Immature natural killer cell (primary cell): ENCODE results near the gene ITGB3. TPM values are rescaled to one million over a fixed set of nuclear protein-coding genes. Genes with fewer than 3 reads are reported as not detected.
A peak's percentile ranks its signal among the peaks of the same experiment; 100 is the strongest.
"Not testable (repeated sequence)": the region's sequence is repeated elsewhere in the genome, so short reads cannot be mapped to it uniquely, and the experiment has no call there.

Experiments used
- DNase-seq, 3 donors: peaks; one replicate each; pipeline ENCODE4 v3.0.0; 2022; ENCODE audit warnings: mixed read lengths in 1 of 3
- H3K27ac Mint-ChIP-seq, 6 donors: one replicate each; pipeline ENCODE4 v1.8.0; 2020; ENCODE audit warnings: mixed read lengths in 6 of 6, mild to moderate bottlenecking in 5 of 6, inconsistent platforms in 4 of 6, moderate library complexity in 3 of 6
- H3K27me3 Mint-ChIP-seq, 3 donors: one replicate each; pipeline ENCODE4 v1.8.0; 2020 to 2021; ENCODE audit warnings: low read depth in 3 of 3, mild to moderate bottlenecking in 3 of 3, mixed read lengths in 3 of 3, moderate library complexity in 3 of 3, inconsistent platforms in 1 of 3
- H3K36me3 Mint-ChIP-seq, 3 donors: one replicate each; pipeline ENCODE4 v1.8.0; 2020; ENCODE audit warnings: mixed read lengths in 3 of 3, inconsistent platforms in 2 of 3, mild to moderate bottlenecking in 2 of 3
- H3K4me1 Mint-ChIP-seq, 2 donors: one replicate each; pipeline ENCODE4 v1.8.0; 2020; ENCODE audit warnings: inconsistent platforms in 2 of 2, mild to moderate bottlenecking in 2 of 2, mixed read lengths in 2 of 2, moderate library complexity in 1 of 2
- H3K4me3 Mint-ChIP-seq, 5 donors: one replicate each; pipeline ENCODE4 v1.8.0; 2020; ENCODE audit warnings: mild to moderate bottlenecking in 5 of 5, mixed read lengths in 5 of 5, inconsistent platforms in 3 of 5, moderate library complexity in 3 of 5
- H3K9me3 Mint-ChIP-seq, 6 donors: one replicate each; pipeline ENCODE4 v1.8.0; 2020; ENCODE audit warnings: mild to moderate bottlenecking in 6 of 6, mixed read lengths in 6 of 6, inconsistent platforms in 4 of 6, moderate library complexity in 3 of 6
- polyA plus RNA-seq, 3 donors: library from polyadenylated mRNA; unstranded; fragments of 300-500 nt; fragmentation: Illumina TruSeq; gene quantifications; one replicate each; pipeline ENCODE4 v1.2.3, GENCODE V29; 2021

The ITGB3 gene
- polyA plus RNA-seq, 3 donors from 2014 or later, result 1.1 to 11.0 TPM; not detected in 1

DNA sequence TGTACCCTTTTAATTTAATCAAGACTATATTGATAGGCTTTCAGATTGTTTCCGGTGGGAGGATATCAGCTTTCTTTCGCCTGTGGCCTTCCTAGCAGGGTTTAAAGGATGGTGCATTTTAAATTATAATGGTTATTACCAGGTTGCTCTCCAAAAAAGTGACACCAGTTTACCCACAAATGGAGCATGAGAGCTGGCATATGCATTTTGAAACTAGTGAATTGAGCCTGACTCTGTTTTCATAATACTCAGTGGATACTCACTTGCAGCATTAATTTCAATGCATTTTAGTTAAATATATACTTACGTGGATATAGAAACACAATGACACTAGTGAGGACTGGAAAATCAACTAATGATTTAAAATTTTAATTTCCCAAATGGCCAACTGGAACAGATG lies 38.7 kb upstream of the ITGB3 start:
- H3K4me1 Mint-ChIP-seq, result peaks cover 33 to 40% of the 10 kb centered on the region in 2 donors
- H3K27ac Mint-ChIP-seq, result no peak overlapping the region
- no peak for DNase-seq
- H3K9me3 Mint-ChIP-seq, result no peaks in the 10 kb centered on the region
- H3K36me3 Mint-ChIP-seq, result no peaks in the 10 kb centered on the region
- H3K4me3 Mint-ChIP-seq, result no peak overlapping the region
- peaks cover 0 to 4% (median 3%) of the 10 kb centered on the region in 3 donors for H3K27me3 Mint-ChIP-seq

DNA sequence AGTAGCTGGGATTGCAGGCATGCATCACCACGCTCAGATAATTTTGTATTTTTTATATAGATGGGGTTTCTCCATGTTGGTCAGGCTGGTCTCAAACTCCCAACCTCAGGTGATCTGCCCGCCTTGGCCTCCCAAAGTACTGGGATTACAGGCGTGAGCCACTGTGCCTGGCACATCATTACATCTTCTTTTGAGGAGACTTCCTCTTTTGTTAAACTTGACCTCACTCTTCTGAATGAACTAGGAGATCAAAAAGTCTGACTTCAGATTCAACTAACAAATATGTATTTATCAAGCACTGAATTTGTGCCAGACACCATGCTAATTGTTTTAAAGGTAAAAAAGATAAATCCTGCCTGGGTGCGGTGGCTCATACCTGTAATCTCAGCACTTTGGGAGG lies 36.8 kb upstream of the ITGB3 start:
- DNase-seq, H3K9me3 Mint-ChIP-seq, H3K36me3 Mint-ChIP-seq, H3K27me3 Mint-ChIP-seq: not testable (repeated sequence)
- peaks cover 50 to 59% of the 10 kb centered on the region in 2 donors for H3K4me1 Mint-ChIP-seq
- peak overlapping the region in 5 of 6 donors; percentile 17 to 72 (median 32) for H3K27ac Mint-ChIP-seq
- H3K4me3 Mint-ChIP-seq, result peak overlapping the region in 4 of 5 donors; percentile 40 to 61 (median 56)

- Mint-ChIP-seq H3K4me1 (peaks cover 50 to 59% of the 10 kb centered on the region in 2 donors), H3K4me3 (peak overlapping the region in 4 of 5 donors; percentile 40 to 61 (median 56)), H3K27ac (peak overlapping the region in 4 of 6 donors; percentile 32 to 72 (median 46))
- not testable (repeated sequence) for H3K9me3 Mint-ChIP-seq, H3K36me3 Mint-ChIP-seq, H3K27me3 Mint-ChIP-seq
- peak; percentile 58 to 62 (median 59) for DNase-seq
Measured at GRCh38 chr17:47217279-47217678, 36.3 kb upstream of the ITGB3 start.

DNA sequence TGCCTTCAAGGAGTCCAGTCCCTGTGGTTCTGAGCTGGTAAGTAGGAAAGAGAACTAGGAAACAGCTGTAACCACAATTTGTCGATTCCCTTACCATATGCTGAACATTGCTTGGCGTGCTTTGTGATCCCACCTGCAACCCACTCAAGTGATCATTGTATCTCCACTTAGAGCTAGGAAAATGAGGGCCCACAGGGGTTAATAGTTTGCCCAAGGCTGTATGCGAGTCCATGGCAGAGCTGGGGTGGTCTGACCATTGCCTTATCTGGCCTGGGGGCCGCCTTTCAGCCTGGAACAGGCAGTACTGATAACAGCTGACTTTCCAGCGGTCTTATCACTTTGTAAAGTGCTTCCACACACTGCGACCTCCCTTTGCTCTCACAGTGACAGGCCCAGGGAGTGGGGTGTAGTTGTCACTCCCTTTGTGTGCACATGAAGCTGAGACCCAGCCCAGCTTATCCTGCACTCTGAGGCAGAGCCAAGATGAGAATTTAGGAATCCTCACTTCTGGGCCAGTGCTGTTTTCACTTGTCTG lies 34.7 kb upstream of the ITGB3 start:
- Mint-ChIP-seq H3K4me1 (peaks cover 50 to 59% of the 10 kb centered on the region in 2 donors), H3K27ac (peak overlapping the region; percentile 61 to 92 (median 75)), H3K9me3 (no peaks in the 10 kb centered on the region), H3K27me3 (peaks cover 3 to 6% (median 6%) of the 10 kb centered on the region in 3 donors), H3K4me3 (peak overlapping the region; percentile 56 to 73 (median 66)), H3K36me3 (no peaks in the 10 kb centered on the region)
- no peak for DNase-seq

- DNase-seq, result no peak
- Mint-ChIP-seq H3K27me3 (peaks cover 3 to 6% (median 6%) of the 10 kb centered on the region in 3 donors), H3K36me3 (no peaks in the 10 kb centered on the region), H3K4me1 (peaks cover 50 to 59% of the 10 kb centered on the region in 2 donors), H3K27ac (peak overlapping the region; percentile 73 to 92 (median 82)), H3K9me3 (no peaks in the 10 kb centered on the region), H3K4me3 (peak overlapping the region; percentile 56 to 78 (median 69))
Measured at GRCh38 chr17:47219621-47220475, 33.8 kb upstream of the ITGB3 start.

DNA sequence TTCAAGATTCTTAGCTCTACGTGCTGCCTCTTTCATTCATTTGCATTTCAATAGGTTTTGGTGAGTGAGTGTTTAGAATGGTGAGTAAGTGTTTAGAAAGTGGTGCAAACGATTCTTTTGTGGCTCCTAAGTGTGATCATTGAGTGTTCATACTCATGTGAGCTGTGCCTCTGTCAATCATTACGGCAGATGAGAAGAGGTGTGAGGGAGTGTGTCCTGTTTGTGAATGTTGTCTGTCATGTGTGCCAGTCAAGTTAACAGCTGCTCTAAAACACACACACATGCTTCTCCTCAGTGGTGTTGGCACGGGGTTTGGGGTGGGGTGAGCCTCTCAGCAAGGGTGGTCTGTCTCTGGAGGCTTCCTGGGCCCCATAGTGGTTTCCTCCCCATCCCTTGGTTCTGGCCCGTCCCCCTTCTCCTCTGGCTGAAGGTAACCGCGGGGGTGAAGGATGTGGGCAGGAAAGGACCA lies 33.1 kb upstream of the ITGB3 start:
- Mint-ChIP-seq H3K36me3 (no peaks in the 10 kb centered on the region), H3K9me3 (no peaks in the 10 kb centered on the region), H3K4me3 (peak overlapping the region; percentile 56 to 78 (median 69)), H3K27me3 (peaks cover 3 to 6% (median 6%) of the 10 kb centered on the region in 3 donors), H3K4me1 (peaks cover 50 to 59% of the 10 kb centered on the region in 2 donors), H3K27ac (peak overlapping the region; percentile 70 to 87 (median 82))
- DNase-seq, result peak; percentile 73 to 74 (median 73)

DNA sequence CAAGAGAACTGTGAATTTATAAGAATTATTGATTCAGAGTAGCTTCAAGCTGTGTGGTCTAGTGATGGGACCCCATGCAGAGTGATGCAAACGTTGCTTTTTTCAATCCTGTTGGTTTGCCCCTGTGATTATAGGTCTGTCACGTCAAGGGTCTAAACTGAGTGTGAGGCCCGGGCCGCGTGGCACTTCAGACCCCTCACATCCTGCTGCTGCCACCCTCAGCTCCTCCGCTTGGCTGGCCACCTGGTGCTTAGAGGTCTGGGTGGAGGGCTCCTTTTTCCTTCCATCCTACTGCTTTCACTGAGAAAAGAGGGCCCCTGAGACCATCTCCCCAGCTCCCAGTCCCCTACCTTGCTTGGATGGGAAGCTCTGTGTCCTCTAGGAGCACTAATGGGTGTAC lies 32.5 kb upstream of the ITGB3 start:
- no peak for DNase-seq
- Mint-ChIP-seq H3K36me3 (no peaks in the 10 kb centered on the region), H3K4me1 (peaks cover 50 to 57% of the 10 kb centered on the region in 2 donors), H3K9me3 (no peaks in the 10 kb centered on the region), H3K4me3 (peak overlapping the region in 1 of 5 donors; percentile 6), H3K27ac (peak overlapping the region; percentile 69 to 87 (median 78)), H3K27me3 (peaks cover 3 to 6% (median 6%) of the 10 kb centered on the region in 3 donors)

GRCh38 chr17:47222047-47222446 lies 31.6 kb upstream of the ITGB3 start:
- Mint-ChIP-seq H3K9me3 (no peaks in the 10 kb centered on the region), H3K4me3 (no peak overlapping the region), H3K27me3 (peaks cover 3 to 6% (median 6%) of the 10 kb centered on the region in 3 donors), H3K4me1 (peaks cover 43 to 48% of the 10 kb centered on the region in 2 donors), H3K36me3 (no peaks in the 10 kb centered on the region), H3K27ac (peak overlapping the region in 5 of 6 donors; percentile 73 to 87 (median 81))
- DNase-seq, result no peak

GRCh38 chr17:47223007-47223406 lies 30.6 kb upstream of the ITGB3 start:
- H3K9me3 Mint-ChIP-seq, result no peaks in the 10 kb centered on the region
- peaks cover 3 to 6% (median 6%) of the 10 kb centered on the region in 3 donors for H3K27me3 Mint-ChIP-seq
- H3K4me3 Mint-ChIP-seq, result no peak overlapping the region
- H3K4me1 Mint-ChIP-seq, result peaks cover 36 to 39% of the 10 kb centered on the region in 2 donors
- H3K36me3 Mint-ChIP-seq, result no peaks in the 10 kb centered on the region
- DNase-seq, result no peak
- H3K27ac Mint-ChIP-seq, result peak overlapping the region in 3 of 6 donors; percentile 41 to 56 (median 41)

- H3K4me3 Mint-ChIP-seq, result no peak overlapping the region
Measured at GRCh38 chr17:47223460-47223859, 30.2 kb upstream of the ITGB3 start.

DNA sequence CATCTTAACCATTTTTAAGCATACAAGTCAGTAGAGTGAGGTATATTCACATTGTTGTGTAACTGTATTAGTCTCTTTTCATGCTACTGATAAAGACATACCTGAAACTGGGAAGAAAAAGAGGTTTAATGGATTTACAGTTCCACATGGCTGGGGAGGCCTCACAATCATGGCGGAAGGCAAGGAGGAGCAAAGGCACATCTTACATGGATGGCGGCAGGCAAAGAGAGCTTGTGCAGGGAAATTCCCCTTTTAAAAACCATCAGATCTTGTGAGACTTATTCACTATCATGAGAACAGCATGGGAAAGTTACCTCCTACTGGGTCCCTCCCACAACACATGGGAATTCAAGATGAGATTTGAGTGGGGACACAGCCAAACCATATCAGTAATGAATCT lies 29.6 kb upstream of the ITGB3 start:
- not testable (repeated sequence) for H3K9me3 Mint-ChIP-seq, H3K27me3 Mint-ChIP-seq, DNase-seq, H3K36me3 Mint-ChIP-seq, H3K4me3 Mint-ChIP-seq
- peaks cover 25 to 28% of the 10 kb centered on the region in 2 donors for H3K4me1 Mint-ChIP-seq
- peak overlapping the region in 2 of 6 donors; percentile 11 to 32 for H3K27ac Mint-ChIP-seq

More at GRCh38 chr17:47223460-47223859, 30.2 kb upstream of the ITGB3 start:
- H3K9me3 Mint-ChIP-seq, result no peaks in the 10 kb centered on the region
- peak overlapping the region in 4 of 6 donors; percentile 11 to 41 (median 30) for H3K27ac Mint-ChIP-seq
- H3K4me1 Mint-ChIP-seq, result peaks cover 31 to 34% of the 10 kb centered on the region in 2 donors
- DNase-seq, result no peak
- H3K27me3 Mint-ChIP-seq, result peaks cover 3 to 6% (median 6%) of the 10 kb centered on the region in 3 donors
- no peaks in the 10 kb centered on the region for H3K36me3 Mint-ChIP-seq

GRCh38 chr17:47224966-47225365 lies 28.7 kb upstream of the ITGB3 start:
- H3K27me3 Mint-ChIP-seq, result peaks cover 5 to 7% (median 6%) of the 10 kb centered on the region in 3 donors
- no peaks in the 10 kb centered on the region for H3K9me3 Mint-ChIP-seq
- H3K4me1 Mint-ChIP-seq, result peaks cover 22 to 25% of the 10 kb centered on the region in 2 donors
- no peak overlapping the region for H3K4me3 Mint-ChIP-seq
- H3K36me3 Mint-ChIP-seq, result no peaks in the 10 kb centered on the region
- H3K27ac Mint-ChIP-seq, result no peak overlapping the region
- DNase-seq, result no peak

GRCh38 chr17:47225436-47225858 lies 28.2 kb upstream of the ITGB3 start:
- Mint-ChIP-seq H3K4me3 (no peak overlapping the region), H3K9me3 (no peaks in the 10 kb centered on the region), H3K27me3 (peaks cover 5 to 9% (median 5%) of the 10 kb centered on the region in 3 donors), H3K27ac (peak overlapping the region in 1 of 6 donors; percentile 42), H3K4me1 (peaks cover 19 to 25% of the 10 kb centered on the region in 2 donors), H3K36me3 (no peaks in the 10 kb centered on the region)
- DNase-seq, result no peak
